GM19240 (cell line): ENCODE data around the gene KIAA1586.
"Not testable (repeated sequence)": the region's sequence is repeated elsewhere in the genome, so short reads cannot be mapped to it uniquely, and the experiment has no call there.

ENCODE experiments used
- DNase-seq: peaks from one replicate; pipeline ENCODE4 v3.0.0; 2011; ENCODE audit warnings: low spot score; ENCODE audit not compliant: insufficient read length

The KIAA1586 gene, protein sequence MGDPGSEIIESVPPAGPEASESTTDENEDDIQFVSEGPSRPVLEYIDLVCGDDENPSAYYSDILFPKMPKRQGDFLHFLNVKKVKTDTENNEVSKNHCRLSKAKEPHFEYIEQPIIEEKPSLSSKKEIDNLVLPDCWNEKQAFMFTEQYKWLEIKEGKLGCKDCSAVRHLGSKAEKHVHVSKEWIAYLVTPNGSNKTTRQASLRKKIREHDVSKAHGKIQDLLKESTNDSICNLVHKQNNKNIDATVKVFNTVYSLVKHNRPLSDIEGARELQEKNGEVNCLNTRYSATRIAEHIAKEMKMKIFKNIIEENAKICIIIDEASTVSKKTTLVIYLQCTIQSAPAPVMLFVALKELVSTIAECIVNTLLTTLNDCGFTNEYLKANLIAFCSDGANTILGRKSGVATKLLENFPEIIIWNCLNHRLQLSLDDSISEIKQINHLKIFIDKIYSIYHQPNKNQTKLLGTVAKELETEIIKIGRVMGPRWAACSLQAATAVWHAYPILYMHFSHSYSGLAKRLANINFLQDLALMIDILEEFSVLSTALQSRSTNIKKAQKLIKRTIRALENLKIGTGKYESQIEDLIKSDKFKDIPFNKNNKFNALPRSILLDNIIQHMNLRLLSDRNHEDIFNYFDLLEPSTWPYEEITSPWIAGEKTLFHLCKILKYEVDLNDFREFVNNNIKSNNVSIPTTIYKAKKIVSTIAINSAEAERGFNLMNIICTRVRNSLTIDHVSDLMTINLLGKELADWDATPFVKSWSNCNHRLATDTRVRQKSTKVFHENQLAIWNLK

DNA sequence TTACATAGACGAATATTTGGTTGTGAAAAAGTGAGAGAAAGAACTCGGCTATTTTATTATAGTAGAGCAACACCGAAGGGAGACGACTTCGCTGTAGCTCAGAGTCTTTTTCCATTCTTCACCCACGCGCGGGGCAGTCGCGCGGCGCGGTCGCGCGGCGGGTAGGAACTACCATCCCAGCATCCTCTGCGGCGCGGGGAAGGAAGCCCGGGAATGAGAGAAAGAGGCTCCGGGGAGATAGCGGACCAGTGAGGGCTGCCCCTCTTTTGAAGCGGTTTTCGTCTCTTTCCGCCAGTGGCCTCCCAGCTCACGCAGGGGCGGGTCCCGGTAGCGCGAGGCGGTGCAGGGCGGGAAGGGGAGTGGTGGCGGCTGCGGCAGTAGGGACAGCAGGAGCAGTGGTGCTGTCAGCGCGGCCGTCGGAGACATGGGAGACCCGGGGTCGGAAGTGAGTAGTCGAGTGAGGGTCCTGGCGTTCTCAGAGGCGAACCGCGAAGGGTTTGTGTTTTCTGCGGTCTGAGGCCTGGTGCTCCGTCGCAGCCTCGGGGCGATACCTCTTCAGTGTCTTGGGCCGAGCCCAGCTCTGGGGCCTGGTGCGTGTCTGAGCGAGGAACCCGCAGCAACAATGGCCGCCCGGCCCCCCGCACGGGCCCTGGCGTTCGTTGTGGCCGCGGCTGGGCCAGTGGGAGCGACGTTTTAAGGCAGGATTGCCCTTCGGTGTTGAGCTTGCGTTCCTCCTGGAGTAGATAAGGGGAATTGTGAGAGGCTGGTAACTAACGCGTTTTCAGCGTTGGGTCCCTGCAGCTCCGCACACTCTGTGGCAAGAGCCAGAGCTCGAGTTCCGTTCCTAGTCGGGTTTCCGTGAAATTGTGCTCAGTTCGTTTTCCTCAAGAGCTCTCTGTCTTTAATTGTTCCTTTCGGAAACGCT, at the start of gene KIAA1586:
Gene KIAA1586, plus strand, starts transcription at position 362 of the 925 bp plus-strand sequence. Its CDS starts 63 bp downstream, at position 425.
- DNase-seq = peak; percentile 45

DNA sequence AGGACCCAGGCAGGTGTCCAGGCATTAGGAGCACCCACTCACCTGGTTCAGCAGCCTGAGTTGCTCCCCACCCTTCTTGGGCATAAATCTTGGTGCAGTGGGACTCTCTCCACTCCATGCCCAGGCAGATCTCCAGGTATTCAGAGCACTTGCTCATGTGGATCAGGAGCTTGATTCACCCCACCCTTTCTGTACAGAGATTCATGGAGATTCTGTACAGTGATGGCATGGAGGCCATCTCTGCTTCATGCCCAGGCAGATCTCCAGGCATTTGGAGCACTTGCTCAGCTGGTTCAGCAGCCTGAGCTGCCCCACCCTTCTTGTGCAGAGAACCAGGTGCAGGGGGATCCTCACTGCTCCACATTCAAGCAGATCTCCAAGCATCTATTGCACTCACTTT, 47.4 kb upstream of the KIAA1586 start:
- no peak for DNase-seq

DNA sequence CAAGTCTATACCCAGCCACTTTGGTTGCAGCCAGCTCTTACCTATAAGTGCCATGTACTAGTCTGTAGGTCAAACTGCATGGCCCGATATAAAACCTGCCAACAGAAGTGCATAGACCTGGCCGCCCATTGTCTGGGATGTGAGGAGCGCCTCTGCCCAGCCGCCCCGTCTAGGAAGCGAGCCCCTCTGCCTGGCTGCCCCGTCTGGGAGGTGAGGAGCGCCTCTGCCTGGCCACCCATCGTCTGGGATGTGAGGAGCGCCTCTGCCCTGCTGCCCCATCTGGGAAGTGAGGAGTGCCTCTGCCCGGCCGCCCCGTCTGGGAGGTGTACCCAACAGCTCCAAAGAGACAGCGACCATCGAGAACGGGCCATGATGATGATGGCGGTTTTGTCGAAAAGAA, 46.7 kb upstream of the KIAA1586 start:
- not testable (repeated sequence) for DNase-seq

DNA sequence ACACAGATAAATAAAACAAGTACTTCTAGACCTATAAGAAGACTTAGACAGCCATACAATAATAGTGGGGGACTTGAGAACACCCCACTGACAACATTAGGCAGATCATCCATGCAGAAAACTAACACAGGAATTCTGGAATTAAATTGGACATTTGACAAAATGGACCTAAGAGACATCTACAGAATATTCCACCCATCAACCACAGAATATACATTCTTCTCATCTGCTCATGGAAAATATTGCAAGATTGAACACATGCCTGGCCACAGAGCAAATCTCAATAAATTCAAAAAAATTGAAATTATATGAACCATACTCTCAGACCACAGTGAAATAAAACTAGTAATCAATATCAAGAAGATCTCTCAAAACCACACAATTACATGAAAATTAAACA, 44.3 kb upstream of the KIAA1586 start:
- no peak for DNase-seq

DNA sequence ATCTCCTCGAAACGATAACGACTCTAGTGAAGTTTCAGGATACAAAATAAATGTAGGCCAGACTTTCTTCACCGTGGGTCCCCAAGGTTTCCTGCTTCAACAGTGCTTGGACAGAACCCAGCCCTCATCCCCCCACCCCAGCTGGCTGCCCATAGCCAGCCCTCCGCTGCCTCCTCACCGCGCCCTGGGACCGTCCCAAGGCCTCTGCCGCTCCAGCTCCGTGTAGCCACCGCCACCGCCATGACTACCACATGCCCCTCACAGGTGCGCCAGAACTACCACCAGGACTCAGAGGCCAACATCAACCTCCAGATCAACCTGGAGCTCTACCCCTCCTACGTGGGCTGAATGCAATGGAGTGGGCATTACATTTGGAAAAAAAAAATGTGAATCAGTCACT, 42.2 kb upstream of the KIAA1586 start:
- DNase-seq = no peak

DNA sequence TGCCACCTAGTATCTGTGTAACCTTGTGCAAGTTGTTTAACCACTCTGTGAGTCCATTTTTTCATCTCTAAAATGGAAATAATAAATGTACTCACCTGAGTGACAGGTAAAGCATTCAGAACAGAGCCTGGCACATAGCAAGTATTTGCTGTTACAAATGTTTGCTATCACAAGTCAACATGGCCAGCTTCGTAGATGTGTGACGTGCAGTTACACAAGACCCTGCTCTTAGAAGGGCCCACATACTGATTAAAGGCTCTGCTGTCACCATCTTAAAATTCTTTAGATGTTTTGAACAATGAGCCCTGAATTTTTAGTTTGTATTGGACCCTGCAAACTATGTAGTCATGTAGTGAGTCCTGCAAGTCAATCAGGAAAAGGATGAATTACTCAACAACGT, 40.4 kb upstream of the KIAA1586 start:
- DNase-seq = no peak

DNA sequence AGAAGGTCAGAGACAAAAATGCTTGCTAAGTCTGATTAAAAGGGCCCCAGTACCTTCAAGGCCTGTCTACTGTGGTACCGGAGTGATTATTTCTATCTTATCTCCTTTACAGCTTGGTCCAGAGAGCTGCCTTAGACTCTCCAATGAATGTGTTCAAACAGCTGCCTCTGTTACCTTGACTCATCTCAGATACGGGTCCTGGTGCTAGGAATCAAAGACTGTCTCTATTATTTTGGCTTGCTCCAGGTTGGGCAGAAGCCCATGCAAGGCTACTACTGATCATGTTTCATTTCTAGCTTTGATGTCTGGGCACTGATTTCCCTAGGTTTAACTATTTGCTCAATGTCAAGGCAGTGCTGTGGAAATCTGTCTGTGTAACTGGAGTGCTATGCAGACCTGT, 38.4 kb upstream of the KIAA1586 start:
- DNase-seq = not testable (repeated sequence)

DNA sequence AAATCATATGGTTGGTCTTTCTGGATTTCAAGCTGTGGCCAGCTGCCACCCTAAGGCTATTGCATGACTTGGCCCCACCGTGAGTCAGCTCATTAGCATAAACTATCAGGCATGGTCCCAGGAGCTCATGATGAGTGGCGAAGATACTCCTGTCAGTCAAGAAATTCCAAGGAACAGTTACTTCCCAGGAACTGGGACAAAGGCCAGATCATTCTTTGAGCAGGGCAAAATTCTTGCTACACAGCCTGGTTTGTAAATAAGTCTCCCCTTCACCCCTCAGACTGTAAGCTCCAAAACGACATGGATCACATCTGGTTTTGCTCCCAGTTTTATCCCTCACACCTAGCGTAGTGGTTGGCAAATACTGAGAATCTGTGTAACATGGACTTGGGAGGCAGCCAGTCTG, 33.0 kb upstream of the KIAA1586 start:
- DNase-seq = no peak

DNA sequence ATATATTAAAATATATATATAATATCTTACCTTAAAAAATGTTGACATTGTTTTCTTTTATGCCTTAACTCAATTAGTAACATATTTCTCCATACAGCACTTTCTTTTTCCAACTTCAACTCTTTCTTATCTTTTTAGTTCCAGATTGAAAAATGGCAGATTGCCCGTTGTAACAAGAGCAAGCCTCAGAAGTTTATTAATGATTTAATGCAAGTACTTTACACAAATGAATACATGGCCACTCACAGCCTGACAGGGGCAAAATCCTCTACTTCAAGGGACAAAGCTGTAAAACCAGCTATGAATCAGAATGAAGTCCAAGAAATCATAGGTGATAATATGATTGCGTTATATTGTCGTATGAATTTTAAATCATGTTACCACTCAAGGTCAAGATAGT, 29.4 kb upstream of the KIAA1586 start:
- no peak for DNase-seq

DNA sequence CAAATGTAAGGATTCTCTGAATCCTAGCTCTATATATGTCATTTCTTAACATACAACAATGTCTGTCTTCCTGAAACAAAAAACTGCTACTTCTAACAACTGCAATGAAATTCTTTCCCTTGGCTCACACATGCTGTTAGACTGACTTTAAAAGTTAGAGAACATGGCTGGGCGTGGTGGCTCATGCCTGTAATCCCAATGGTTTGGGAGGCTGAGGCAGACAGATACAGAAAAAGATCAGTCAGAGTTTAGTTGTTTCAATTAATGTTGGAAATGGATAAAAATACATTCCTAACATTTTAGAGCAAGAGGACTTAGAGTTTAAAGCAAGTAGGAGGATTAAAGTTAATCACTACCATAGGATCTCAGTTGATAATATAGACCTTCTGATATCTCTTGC, 28.7 kb upstream of the KIAA1586 start:
- DNase-seq = no peak

DNA sequence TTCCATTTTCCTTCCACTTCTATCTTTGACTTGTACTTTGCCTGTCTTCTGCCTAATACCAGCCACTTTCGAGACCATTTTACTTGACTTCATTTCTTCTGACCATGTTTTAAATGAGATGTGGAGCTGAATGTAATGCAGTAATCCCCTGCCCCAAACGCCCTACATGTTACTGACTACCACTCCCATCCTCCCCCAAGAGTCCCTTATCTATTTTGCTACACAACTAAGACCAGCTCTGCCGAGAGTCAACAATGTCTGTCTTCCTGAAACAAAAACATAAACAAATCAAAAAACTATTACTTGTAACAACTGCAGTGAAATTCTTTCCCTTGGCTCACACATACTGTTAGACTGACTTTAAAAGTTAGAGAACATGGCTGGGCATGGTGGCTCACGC, 27.1 kb upstream of the KIAA1586 start:
- no peak for DNase-seq

DNA sequence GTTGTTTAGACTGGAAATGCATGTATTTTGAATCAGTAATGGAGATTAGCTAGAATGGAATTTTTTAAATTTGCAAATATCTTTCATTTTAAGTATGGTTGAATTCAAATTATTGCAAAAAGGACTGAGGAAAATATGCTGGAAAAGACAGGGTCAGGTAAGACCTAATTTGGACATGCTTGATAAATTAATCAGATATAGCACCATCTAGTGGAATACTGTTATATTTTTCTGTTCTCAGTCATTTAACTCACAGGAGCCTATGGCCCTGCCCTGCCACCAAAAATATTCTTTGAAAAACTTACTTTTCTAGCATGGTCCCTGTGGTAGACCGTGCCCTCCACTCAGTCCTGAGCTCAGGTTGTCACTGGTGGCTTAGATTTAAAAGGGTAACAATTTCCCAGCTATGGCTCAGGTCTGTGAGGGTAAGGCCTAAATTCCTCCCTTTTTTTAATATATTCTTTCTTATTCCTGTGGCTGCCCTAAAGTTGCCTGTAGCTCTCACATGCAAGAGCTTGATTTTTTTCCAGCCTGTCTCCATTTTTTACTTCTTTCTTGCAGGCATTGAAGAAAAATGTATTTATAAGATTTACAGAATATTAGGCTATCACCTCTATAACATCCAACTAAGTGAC, 25.3 kb upstream of the KIAA1586 start:
- DNase-seq = peak; percentile 11

DNA sequence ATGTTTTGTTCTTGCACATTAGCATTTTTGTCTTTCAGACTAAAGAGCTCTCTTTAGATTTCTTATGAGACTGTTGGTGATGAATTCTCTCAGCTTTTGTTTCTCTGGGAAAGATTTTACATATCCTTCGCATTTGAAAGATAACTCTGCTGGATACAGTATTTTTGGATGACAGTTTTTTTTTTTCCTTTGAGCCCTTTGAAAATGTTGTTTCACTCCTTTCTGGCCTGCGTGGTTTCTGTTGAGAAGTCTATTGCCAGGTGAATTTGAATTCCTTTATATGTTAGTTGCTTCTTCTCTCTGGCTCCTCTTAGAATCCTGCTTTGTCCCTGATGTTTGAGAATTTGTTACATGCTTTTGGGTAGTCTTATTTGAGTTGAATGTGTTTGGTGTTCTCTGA, 22.2 kb upstream of the KIAA1586 start:
- no peak for DNase-seq

DNA sequence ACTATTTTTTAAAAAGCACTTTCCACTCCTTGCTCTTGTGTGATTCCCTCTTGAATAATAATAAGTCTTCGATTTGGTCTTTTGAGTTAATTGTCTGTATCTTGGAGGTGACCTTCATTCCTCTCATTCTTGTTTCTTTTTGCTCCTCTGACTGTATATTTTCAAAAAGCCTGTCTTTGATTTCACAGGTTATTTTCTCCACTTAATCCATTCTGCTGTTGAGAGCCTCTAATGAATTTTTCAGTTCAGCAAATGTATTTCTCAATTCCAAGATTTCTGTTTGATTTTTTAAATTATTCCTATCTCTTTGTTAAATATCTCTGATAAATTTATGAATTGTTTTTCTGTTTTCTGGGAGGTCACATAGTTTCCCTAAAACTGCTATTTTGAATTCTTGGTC, 21.7 kb upstream of the KIAA1586 start:
- no peak for DNase-seq

DNA sequence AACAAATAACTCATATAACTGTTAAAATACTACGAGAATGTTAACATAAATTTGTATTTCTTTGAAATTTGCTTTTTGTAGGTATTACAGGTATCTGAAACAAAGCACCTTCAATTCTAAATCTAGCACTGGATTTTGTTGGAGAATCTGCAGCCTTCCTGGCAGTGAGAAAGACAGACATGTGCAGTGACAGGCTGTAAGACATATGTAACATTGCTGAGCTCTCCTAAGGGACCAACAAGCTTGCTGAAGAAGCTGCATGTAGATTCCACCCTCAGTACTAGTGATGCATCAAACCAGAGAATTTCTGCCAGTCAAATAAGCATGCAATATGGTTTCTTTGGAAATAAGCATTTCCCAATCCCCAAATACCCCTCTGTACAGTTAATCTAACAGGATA, 20.5 kb upstream of the KIAA1586 start:
- DNase-seq = no peak

DNA sequence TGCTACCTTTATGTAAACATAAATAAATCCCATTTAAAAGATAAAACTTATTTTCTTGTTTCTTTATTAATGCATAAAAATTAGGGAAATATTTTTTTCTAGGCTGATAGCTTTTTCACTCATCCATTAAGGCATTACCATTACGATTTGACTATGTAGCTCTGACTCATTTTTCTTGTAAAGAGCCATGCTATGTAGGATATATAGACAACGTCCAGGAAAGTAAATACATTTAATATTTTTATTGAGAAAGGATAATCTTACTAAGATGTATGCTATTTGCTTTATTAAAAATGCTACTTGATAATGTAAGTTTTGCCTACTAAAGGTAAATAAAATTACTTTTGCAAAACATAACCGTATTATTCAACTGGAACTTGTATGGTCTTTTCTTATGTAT, 19.2 kb upstream of the KIAA1586 start:
- DNase-seq = no peak

DNA sequence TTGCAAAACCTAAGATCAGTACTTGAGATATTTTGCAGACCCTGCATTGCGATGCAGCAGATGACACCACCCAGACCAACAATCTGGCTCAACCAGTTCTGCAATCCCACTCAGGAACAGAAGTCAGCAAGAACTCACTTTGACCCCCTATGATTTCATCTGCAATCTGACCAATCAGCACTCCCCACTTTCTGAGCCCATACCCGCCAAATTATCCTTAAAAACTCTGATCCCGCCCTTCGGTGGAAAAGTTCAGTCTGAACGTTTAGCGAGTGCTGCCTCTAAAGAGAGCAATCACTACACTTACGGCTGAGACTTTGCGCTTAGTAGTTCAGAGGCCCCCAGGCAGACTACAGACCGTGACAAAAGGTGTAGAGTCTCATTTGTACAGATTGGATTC, 17.3 kb upstream of the KIAA1586 start:
- DNase-seq = no peak

DNA sequence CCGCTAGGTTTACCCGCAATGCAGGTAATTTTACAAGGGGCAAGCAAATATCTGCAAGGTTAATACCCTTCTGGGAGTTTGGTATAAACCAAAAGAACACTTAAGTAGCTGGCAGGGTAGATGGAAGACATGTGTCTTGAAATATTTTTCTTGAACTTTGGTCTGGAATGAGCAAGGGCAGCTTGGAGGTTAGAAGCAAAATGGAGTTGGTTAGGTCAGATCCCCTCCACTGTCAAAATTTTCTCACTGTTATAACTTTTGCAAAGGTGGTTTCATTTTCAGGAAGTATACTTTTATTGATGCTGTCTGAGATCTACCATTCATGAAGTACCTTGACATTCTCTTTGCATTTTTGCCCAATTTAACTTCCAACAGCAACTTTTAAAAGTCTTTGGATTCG, 13.3 kb upstream of the KIAA1586 start:
- no peak for DNase-seq

DNA sequence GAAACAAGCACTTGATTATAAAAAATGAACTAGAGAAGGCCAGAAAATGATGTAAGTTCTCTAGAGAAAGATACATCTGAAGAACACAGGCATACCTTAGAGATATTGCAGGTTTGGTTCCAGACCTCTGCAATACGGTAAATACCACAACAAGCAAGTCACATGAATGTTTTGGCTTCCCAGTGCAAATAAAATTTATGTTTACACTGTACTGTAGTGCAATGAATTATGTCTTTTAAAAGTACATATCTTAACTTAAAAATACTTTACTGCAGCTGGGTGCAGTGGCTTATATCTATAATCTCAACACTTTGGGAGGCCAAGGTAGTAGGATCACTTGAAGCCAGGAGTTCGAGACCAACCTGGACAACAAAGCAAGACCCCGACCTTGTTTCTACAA, 10.9 kb upstream of the KIAA1586 start:
- DNase-seq = no peak

DNA sequence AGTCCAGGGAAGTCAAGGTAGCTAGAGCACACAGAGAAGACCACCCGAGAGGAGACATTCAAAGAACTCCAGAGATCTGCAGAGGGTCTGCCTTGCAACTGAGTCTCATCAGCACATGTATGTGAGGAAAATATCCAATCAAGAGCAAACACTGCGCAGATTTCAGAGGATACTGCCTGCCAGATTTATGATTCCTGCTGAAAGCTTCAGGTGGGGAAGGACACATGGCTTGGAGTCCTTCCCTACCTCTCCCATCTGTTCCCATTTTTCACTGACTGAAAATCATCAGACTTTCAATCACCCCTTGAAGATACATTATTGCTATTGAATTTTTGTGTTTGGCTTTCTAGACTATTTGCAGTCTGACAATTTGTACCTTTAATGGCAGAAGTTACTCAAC, 7.6 kb upstream of the KIAA1586 start:
- DNase-seq = no peak

DNA sequence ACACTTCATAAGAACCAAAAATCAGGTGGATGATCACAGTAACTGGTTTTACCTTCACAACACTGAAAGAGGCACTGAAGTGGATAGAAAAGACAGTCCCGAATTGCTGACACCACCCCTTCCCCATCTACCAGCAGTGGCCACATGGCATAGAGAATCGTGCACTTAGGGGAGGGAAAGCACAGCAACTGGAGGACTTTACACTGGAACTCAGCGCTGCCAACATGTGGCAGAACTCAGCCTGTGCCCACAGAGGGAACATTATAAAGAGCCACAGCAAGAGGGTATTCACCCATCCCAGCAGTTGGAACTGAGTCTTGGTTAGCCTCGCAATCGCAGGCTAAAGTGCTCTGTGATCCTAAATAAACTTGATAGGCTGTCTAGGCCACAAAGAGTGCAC, 6.5 kb upstream of the KIAA1586 start:
- no peak for DNase-seq
